ENCODE results near the gene NDUFA11. TPM values are rescaled to one million over a fixed set of nuclear protein-coding genes. Genes with fewer than 3 reads are reported as not detected.
"Not testable (repeated sequence)": the region's sequence is repeated elsewhere in the genome, so short reads cannot be mapped to it uniquely, and the experiment has no call there.

The NDUFA11 gene
- total and polyA plus RNA-seq, 4 experiments from 2014 or later, result 139 to 388 (median 241) TPM

DNA sequence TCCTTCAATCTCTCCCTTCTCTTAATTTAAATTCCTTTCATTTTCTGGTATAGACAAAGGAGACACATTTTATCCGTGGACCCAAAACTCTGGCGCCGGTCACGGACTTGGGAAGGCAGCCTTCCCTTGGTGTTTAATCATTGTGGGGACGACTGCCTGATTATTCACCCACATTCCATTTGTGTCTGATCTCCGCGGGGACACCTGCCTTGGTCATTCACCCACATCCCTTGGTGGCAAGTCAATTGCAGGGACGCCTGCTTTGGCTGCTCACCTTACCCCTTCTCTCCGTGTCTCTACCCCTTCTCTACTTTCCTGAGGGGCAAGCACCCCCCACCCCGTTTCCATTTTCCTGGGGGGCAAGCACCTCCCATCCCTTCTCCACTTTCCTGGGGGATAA, 55.7 kb downstream of the NDUFA11 start:
- intact Hi-C loops (cut with micrococcal nuclease), result not testable (repeated sequence)

More for the DNA sequence above, 55.7 kb downstream of the NDUFA11 start:
- H3K27me3 ChIP-seq (ENCODE audit: insufficient read depth, low read length); H3K4me3 ChIP-seq (ENCODE audit: low read length in 2 of 2); H3K9me3 ChIP-seq (ENCODE audit: control insufficient read depth in 1 of 2, low read length in 2 of 2); H3K36me3 ChIP-seq (ENCODE audit: insufficient read depth, low read length); H3K36me3 Mint-ChIP-seq; H3K4me1 Mint-ChIP-seq; H3K9me3 Mint-ChIP-seq; POLR2A ChIA-PET (ENCODE audit: partially characterized antibody); H3K27me3 Mint-ChIP-seq; H3K27ac ChIP-seq (ENCODE audit: low read depth, low read length); H3K4me3 Mint-ChIP-seq; CTCF ChIA-PET (ENCODE audit: partially characterized antibody); DNase-seq; H3K4me1 ChIP-seq (ENCODE audit: insufficient read depth, low read length); H3K27ac Mint-ChIP-seq: not testable (repeated sequence)

Other genes starting within 250 kb of the NDUFA11 start
- 10 to 100 TPM; 40.5 to 41.1 TPM for gene MICOS13, start 223.3 kb downstream of the NDUFA11 start, total RNA-seq
- 100 to 1,000 TPM; 114 TPM for gene MICOS13, start 223.3 kb downstream of the NDUFA11 start, polyA plus RNA-seq
- gene HSD11B1L, start 222.8 kb downstream of the NDUFA11 start, total RNA-seq, result 1 to 10 TPM; 3.5 to 4.8 TPM
- gene HSD11B1L, start 222.8 kb downstream of the NDUFA11 start, polyA plus RNA-seq, result 1 to 10 TPM; 2.9 to 4.3 TPM
- gene RPL36, start 213.5 kb downstream of the NDUFA11 start, total RNA-seq, result 1,000 to 10,000 TPM; 1,675 to 1,762 TPM
- gene RPL36, start 213.5 kb downstream of the NDUFA11 start, polyA plus RNA-seq, result 1,000 to 10,000 TPM; 1,862 to 2,485 TPM
- 10 to 100 TPM; 59.6 to 64.7 TPM for gene LONP1, start 183.6 kb downstream of the NDUFA11 start, total RNA-seq
- gene LONP1, start 183.6 kb downstream of the NDUFA11 start, polyA plus RNA-seq, result 10 to 100 TPM; 10.9 to 39.9 TPM
- not detected for gene CATSPERD, start 183.2 kb downstream of the NDUFA11 start, total RNA-seq
- not detected for gene CATSPERD, start 183.2 kb downstream of the NDUFA11 start, polyA plus RNA-seq
- gene PRR22, start 119.0 kb downstream of the NDUFA11 start, total RNA-seq, result 1 to 10 TPM; 5.9 to 6.6 TPM
- gene PRR22, start 119.0 kb downstream of the NDUFA11 start, polyA plus RNA-seq, result not detected
- 10 to 100 TPM; 58.7 to 72.9 TPM for gene DUS3L, start 112.6 kb downstream of the NDUFA11 start, total RNA-seq
- 10 to 100 TPM; 34.2 to 36.7 TPM for gene DUS3L, start 112.6 kb downstream of the NDUFA11 start, polyA plus RNA-seq
- gene NRTN, start 98.7 kb downstream of the NDUFA11 start, total RNA-seq, result under 1 TPM; 0.61 to 0.91 TPM
- under 1 TPM; 0.34 to 0.42 TPM for gene NRTN, start 98.7 kb downstream of the NDUFA11 start, polyA plus RNA-seq
- not detected for gene FUT6, start 64.1 kb downstream of the NDUFA11 start, total RNA-seq
- gene FUT6, start 64.1 kb downstream of the NDUFA11 start, polyA plus RNA-seq, result not detected
- under 1 TPM in 1 of 2 experiments, not detected in 1; 0.15 TPM for gene FUT3, start 52.3 kb downstream of the NDUFA11 start, total RNA-seq
- not detected for gene FUT3, start 52.3 kb downstream of the NDUFA11 start, polyA plus RNA-seq
- gene FUT5, start 33.2 kb downstream of the NDUFA11 start, total RNA-seq, result under 1 TPM in 1 of 2 experiments, not detected in 1; 0.17 TPM
- gene FUT5, start 33.2 kb downstream of the NDUFA11 start, polyA plus RNA-seq, result not detected
- 10 to 100 TPM; 36.6 to 37.5 TPM for gene VMAC, start 1.1 kb upstream of the NDUFA11 start, total RNA-seq
- 1 to 10 TPM; 5.6 to 6.3 TPM for gene VMAC, start 1.1 kb upstream of the NDUFA11 start, polyA plus RNA-seq
- 10 to 100 TPM; 65.0 to 68.0 TPM for gene CAPS, start 10.5 kb upstream of the NDUFA11 start, total RNA-seq
- 1 to 10 TPM; 1.7 to 4.3 TPM for gene CAPS, start 10.5 kb upstream of the NDUFA11 start, polyA plus RNA-seq
- gene RANBP3, start 74.3 kb upstream of the NDUFA11 start, total RNA-seq, result 10 to 100 TPM; 84.1 to 94.9 TPM
- gene RANBP3, start 74.3 kb upstream of the NDUFA11 start, polyA plus RNA-seq, result 10 to 100 TPM in 1 of 2 donors, 1 to 10 TPM in 1; 3.4 to 11.6 TPM
- 1 to 10 TPM; 5.6 to 6.7 TPM for gene RFX2, start 206.7 kb upstream of the NDUFA11 start, total RNA-seq
- gene RFX2, start 206.7 kb upstream of the NDUFA11 start, polyA plus RNA-seq, result 1 to 10 TPM; 3.6 to 6.0 TPM
- gene ACSBG2, start 231.9 kb upstream of the NDUFA11 start, total RNA-seq, result not detected
- not detected for gene ACSBG2, start 231.9 kb upstream of the NDUFA11 start, polyA plus RNA-seq

Measured in CD4-positive, alpha-beta memory T cell (primary cell).